PC-9 (cell line): ENCODE results near the gene RASSF4.
"Not testable (repeated sequence)": the region's sequence is repeated elsewhere in the genome, so short reads cannot be mapped to it uniquely, and the experiment has no call there.

Experiments
- EZH2 ChIP-seq: fragments of 200-600 bp; sonication (generic); IDR thresholded peaks from 2 replicates; pipeline ENCODE4 v1.8.0; 2017; ENCODE audit warnings: antibody characterized with exemption, low read depth
- TF ChIP-seq, protein P1 (sequence below): fragments of 200-600 bp; sonication (generic); conservative IDR thresholded peaks from 2 replicates; pipeline ENCODE4 v1.6.1; 2017; ENCODE audit warnings: mixed run types, antibody characterized with exemption, mild to moderate bottlenecking, moderate library complexity

DNA sequence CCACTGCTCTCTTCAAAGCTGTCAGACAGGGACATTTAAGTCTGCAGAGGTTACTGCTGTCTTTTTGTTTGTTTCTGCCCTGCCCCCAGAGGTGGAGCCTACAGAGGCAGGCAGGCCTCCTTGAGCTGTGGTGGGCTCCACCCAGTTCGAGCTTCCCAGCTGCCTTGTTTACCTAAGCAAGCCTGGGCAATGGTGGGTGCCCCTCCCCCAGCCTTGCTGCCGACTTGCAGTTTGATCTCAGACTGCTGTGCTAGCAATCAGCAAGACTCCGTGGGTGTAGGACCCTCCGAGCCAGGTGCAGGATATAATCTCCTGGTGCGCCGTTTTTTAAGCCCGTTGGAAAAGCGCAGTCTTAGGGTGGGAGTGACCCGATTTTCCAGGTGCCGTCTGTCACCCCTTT lies 55.0 kb downstream of the RASSF4 start:
- TF ChIP-seq, protein P1, sequence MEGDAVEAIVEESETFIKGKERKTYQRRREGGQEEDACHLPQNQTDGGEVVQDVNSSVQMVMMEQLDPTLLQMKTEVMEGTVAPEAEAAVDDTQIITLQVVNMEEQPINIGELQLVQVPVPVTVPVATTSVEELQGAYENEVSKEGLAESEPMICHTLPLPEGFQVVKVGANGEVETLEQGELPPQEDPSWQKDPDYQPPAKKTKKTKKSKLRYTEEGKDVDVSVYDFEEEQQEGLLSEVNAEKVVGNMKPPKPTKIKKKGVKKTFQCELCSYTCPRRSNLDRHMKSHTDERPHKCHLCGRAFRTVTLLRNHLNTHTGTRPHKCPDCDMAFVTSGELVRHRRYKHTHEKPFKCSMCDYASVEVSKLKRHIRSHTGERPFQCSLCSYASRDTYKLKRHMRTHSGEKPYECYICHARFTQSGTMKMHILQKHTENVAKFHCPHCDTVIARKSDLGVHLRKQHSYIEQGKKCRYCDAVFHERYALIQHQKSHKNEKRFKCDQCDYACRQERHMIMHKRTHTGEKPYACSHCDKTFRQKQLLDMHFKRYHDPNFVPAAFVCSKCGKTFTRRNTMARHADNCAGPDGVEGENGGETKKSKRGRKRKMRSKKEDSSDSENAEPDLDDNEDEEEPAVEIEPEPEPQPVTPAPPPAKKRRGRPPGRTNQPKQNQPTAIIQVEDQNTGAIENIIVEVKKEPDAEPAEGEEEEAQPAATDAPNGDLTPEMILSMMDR = not testable (repeated sequence)
- not testable (repeated sequence) for TF ChIP-seq EZH2
